Brain microvascular endothelial cell (primary cell): ENCODE results near the gene GDF3.
A peak's percentile ranks its signal among the peaks of the same experiment; 100 is the strongest.
"Not testable (repeated sequence)": the region's sequence is repeated elsewhere in the genome, so short reads cannot be mapped to it uniquely, and the experiment has no call there.

Source experiments
- DNase-seq: peaks from one replicate; pipeline ENCODE4 v3.0.0-alpha.2; 2020
- H3K27ac ChIP-seq: fragments of 250-450 bp; sonication (Bioruptor Pico); 2 replicates; pipeline ENCODE4 v1.5.1; 2020; ENCODE audit warnings: mild to moderate bottlenecking, moderate library complexity
- H3K27me3 ChIP-seq: fragments of 250-450 bp; sonication (Bioruptor Pico); replicated peaks from 2 replicates; pipeline ENCODE4 v1.5.1; 2020; ENCODE audit warnings: mild to moderate bottlenecking
- H3K36me3 ChIP-seq: fragments of 250-450 bp; sonication (Bioruptor Pico); replicated peaks from 2 replicates; pipeline ENCODE4 v1.5.1; 2020; ENCODE audit warnings: mild to moderate bottlenecking
- H3K4me3 ChIP-seq: 2 replicates; pipeline ENCODE4 v1.5.1; 2011; ENCODE audit warnings: low read depth, mild to moderate bottlenecking, control low read depth, low read length, moderate library complexity
- CTCF ChIP-seq: IDR thresholded peaks from 2 replicates; pipeline ENCODE4 v1.5.1; 2011; ENCODE audit warnings: low read depth, mild to moderate bottlenecking, moderate library complexity, low read length, control low read depth, inconsistent platforms; ENCODE audit errors: missing control alignments
- in situ Hi-C: cut with HindIII; loops from 2 replicates; pipeline ENCODE4 v1.10.0; 2017; ENCODE audit warnings: low sequenced_read_pairs, low pct_ligation_motif_present

Gene GDF3

GRCh38 chr12:7645395-7646177 is 50.0 kb downstream of the GDF3 start:
- no peaks in the 10 kb centered on the region for H3K36me3 ChIP-seq
- peak; percentile 42 for DNase-seq
- H3K4me3 ChIP-seq, result no peak overlapping the region
- in situ Hi-C loops, result no loop called here
- TF ChIP-seq CTCF, result peak; percentile 71
- H3K27me3 ChIP-seq, result no peaks in the 10 kb centered on the region
- H3K27ac ChIP-seq, result no peak overlapping the region

DNA sequence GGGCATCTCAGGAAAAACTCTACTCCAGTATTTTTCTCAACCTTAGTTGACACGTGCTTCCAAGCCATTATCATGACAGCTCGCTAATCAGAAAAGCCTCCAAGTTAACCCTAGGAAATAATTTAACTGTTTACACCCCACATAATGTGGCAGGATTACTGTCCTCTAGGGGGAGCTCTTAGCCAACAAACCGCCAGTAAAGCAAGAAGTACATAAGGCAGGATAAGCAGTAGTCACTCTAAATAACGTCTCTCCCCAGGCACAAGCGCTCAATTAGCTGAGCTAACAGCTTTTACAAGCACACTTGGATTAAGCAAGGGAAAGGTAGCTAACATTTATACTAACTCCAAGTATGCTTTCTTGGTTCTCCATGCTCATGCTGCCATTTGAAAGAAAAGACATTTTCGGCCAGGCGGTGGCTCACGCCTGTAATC is 52.7 kb downstream of the GDF3 start:
- H3K4me3 ChIP-seq, result no peak overlapping the region
- H3K27ac ChIP-seq, result no peak overlapping the region
- H3K36me3 ChIP-seq, result no peaks in the 10 kb centered on the region
- H3K27me3 ChIP-seq, result no peaks in the 10 kb centered on the region
- in situ Hi-C loops, result no loop called here
- peak; percentile 51 for TF ChIP-seq CTCF
- DNase-seq, result no peak

DNA sequence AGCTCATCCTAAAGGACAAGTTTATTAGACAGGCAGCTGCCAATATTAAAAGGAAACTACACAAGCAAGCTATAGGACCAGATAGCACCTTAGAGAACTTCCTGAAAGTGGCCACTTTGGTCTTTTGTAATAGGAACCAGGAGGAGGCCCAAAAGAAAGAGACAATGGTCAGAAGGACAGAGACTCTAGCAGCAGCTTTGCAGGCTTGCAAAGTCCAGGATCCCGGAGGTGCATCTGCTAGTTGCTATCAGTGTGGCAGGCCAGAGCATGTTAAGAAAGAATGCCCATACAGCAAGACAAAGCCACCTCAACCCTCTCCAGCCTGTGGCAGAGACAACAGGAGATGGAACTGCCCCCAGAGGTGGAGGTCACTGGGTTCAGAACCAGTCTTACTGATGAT is 53.3 kb downstream of the GDF3 start:
- DNase-seq, result no peak
- in situ Hi-C loops, result no loop called here
- no peak overlapping the region for H3K4me3 ChIP-seq

DNA sequence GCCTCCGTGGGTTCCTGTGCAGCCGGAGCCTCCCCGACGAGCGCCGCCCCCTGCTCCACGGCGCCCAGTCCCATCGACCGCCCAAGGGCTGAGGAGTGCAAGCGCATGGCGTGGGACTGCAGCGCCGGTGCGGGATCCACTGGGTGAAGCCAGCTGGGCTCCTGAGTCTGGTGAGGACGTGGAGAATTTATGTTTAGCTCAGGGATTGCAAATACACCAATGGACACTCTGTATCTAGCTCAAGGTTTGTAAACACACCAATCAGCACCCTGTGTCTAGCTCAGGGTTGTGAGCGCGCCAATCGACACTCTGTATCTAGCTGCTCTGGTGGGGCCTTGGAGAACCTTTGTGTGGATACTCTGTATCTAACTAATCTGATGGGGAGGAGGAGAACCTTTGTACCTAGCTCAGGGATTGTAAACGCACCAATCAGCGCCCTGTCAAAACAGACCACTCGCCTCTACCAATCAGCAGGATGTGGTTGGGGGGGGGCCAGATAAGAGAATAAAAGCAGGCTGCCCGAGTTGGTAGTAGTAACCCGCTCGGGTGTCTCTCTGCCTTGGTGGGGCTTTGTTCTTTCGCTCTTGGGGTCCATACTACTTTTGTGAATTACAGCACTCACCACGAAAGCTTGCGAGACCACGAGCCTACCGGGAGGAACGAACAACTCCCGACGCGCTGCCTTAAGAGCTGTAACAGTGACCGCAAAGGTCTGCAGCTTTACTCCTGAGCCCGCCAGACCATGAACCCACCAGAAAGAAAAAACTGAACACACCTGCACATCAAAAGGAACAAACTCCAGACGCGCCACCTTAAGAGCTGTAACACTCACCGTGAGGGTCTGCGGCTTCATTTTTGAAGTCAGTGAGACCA is 55.2 kb downstream of the GDF3 start:
- in situ Hi-C loops, H3K27ac ChIP-seq, DNase-seq, H3K36me3 ChIP-seq, H3K27me3 ChIP-seq: not testable (repeated sequence)
- peak overlapping the region; percentile 17 for H3K4me3 ChIP-seq

More for the DNA sequence above, 53.3 kb downstream of the GDF3 start:
- TF ChIP-seq CTCF, result no peak
- H3K27me3 ChIP-seq, result no peaks in the 10 kb centered on the region
- H3K27ac ChIP-seq, result no peak overlapping the region
- H3K36me3 ChIP-seq, result no peaks in the 10 kb centered on the region
